ENCODE results near the gene PLSCR4. TPM values are rescaled to one million over a fixed set of nuclear protein-coding genes. Genes with fewer than 3 reads are reported as not detected.
A peak's percentile ranks its signal among the peaks of the same experiment; 100 is the strongest.

The PLSCR4 gene
- total and polyA plus RNA-seq, 4 donors = 19.5 to 56.4 (median 34.9) TPM

- Histone ChIP-seq H3K36me3 (ENCODE audit: control insufficient read depth in 4 of 4, insufficient read depth in 3 of 4, low read depth in 1 of 4, low read length in 3 of 4) (no peaks in the 10 kb centered on the region), H3K9me3 (ENCODE audit: control insufficient read depth in 4 of 4, low read length in 3 of 4) (no peaks in the 10 kb centered on the region), H3K4me1 (ENCODE audit: control insufficient read depth in 4 of 4, insufficient read depth in 4 of 4, low read length in 3 of 4) (peaks cover 3 to 50% (median 11%) of the 10 kb centered on the region in 4 donors), H3K4me3 (ENCODE audit: low read depth in 1 of 3, low read length in 3 of 3) (no peak overlapping the region), H3K27ac (ENCODE audit: low read depth in 1 of 2, low read length in 2 of 2) (peak overlapping the region; percentile 75 to 97), H3K9ac (ENCODE audit: low read depth in 1 of 2, low read length in 2 of 2) (no peak overlapping the region), H3K27me3 (ENCODE audit: control insufficient read depth in 4 of 4, insufficient read depth in 4 of 4, low read length in 3 of 4) (no peaks in the 10 kb centered on the region)
- TF ChIP-seq FOXA2 (IDR thresholded peaks at IDR 0.05) (no peak), FOXA1 (IDR thresholded peaks at IDR 0.05) (no peak)
- DNase-seq (ENCODE audit: low spot score) = no peak
Observed at GRCh38 chr3:146164071-146164470, 86.8 kb downstream of the PLSCR4 start.

GRCh38 chr3:146163584-146163983 lies 87.3 kb downstream of the PLSCR4 start:
- WGBS = 54% methylated on average over 2 of the region's 2 CpGs
- no peak overlapping the region for H3K4me3 ChIP-seq (ENCODE audit: low read depth in 1 of 3, low read length in 3 of 3)
- no peaks in the 10 kb centered on the region for H3K9me3 ChIP-seq (ENCODE audit: control insufficient read depth in 4 of 4, low read length in 3 of 4)
- H3K9ac ChIP-seq (ENCODE audit: low read depth in 1 of 2, low read length in 2 of 2) = no peak overlapping the region
- no peaks in the 10 kb centered on the region for H3K36me3 ChIP-seq (ENCODE audit: control insufficient read depth in 4 of 4, insufficient read depth in 3 of 4, low read depth in 1 of 4, low read length in 3 of 4)
- H3K27me3 ChIP-seq (ENCODE audit: control insufficient read depth in 4 of 4, insufficient read depth in 4 of 4, low read length in 3 of 4) = no peaks in the 10 kb centered on the region
- no peak for DNase-seq (ENCODE audit: low spot score)
- peaks cover 3 to 54% (median 13%) of the 10 kb centered on the region in 4 donors for H3K4me1 ChIP-seq (ENCODE audit: control insufficient read depth in 4 of 4, insufficient read depth in 4 of 4, low read length in 3 of 4)
- TF ChIP-seq YY1 (IDR thresholded peaks at IDR 0.05) (peak; percentile 50), REST (IDR thresholded peaks at IDR 0.05) (peak; percentile 19), NR2F2 (IDR thresholded peaks at IDR 0.05) (no peak), CTCF (IDR thresholded peaks at IDR 0.05; ENCODE audit: low read depth, low read length, missing input control) (peak; percentile 68), JUND (IDR thresholded peaks at IDR 0.05) (peak; percentile 21 to 60), HNF4A (conservative IDR thresholded peaks at IDR 0.05) (peak; percentile 37 to 46), SP1 (IDR thresholded peaks at IDR 0.05) (peak; percentile 53), FOXA2 (IDR thresholded peaks at IDR 0.05) (no peak), TAF1 (conservative IDR thresholded peaks at IDR 0.05) (no peak), MAX (IDR thresholded peaks at IDR 0.05) (peak; percentile 60), RXRA (IDR thresholded peaks at IDR 0.05) (peak in 1 of 2 donors; percentile 41), GABPA (IDR thresholded peaks at IDR 0.05 in 1 of 2, conservative IDR thresholded peaks at IDR 0.05 in 1 of 2) (no peak), RAD21 (IDR thresholded peaks at IDR 0.05) (peak; percentile 47 to 65), FOXA1 (IDR thresholded peaks at IDR 0.05) (no peak), ZBTB33 (IDR thresholded peaks at IDR 0.05) (peak; percentile 47), ATF3 (IDR thresholded peaks at IDR 0.05) (peak; percentile 55), EGR1 (IDR thresholded peaks at IDR 0.05; ENCODE audit: low read depth in 2 of 2) (no peak), HNF4G (IDR thresholded peaks at IDR 0.05) (no peak)
- peak overlapping the region; percentile 75 to 97 for H3K27ac ChIP-seq (ENCODE audit: low read depth in 1 of 2, low read length in 2 of 2)
